GM20431 (cell line): ENCODE data around the gene ABCG8.

Experiments
- in situ Hi-C: fragments of 300-500 bp; cut with MseI, MboI; formaldehyde crosslinking; loops from one replicate; pipeline ENCODE4 v1.15.0; 2020; ENCODE audit warnings: low sequenced_read_pairs; ENCODE audit not compliant: unreplicated experiment

ABCG8 gene

GRCh38 chr2:43838560-43839267, at the start of gene ABCG8, which contains the start of gene ABCG5:
ABCG8 (plus strand) TSS chr2:43838971; CDS start chr2:43839054, 83 bp downstream.
ABCG5 (minus strand) TSS chr2:43838839; CDS start chr2:43838679, 160 bp downstream.
- in situ Hi-C loops, result no loop called here

GRCh38 chr2:43790147-43790546, 48.6 kb upstream of the ABCG8 start:
- in situ Hi-C loops, result no loop called here

- in situ Hi-C loops, result no loop called here
Observed at GRCh38 chr2:43791035-43791765, 47.6 kb upstream of the ABCG8 start.

- in situ Hi-C loops, result no loop called here
Observed at GRCh38 chr2:43792653-43793052, 46.1 kb upstream of the ABCG8 start.

- in situ Hi-C loops, result no loop called here
Observed at GRCh38 chr2:43794956-43795355, 43.8 kb upstream of the ABCG8 start.

- in situ Hi-C loops, result no loop called here
Observed at GRCh38 chr2:43796206-43796605, 42.6 kb upstream of the ABCG8 start.

- in situ Hi-C loops, result no loop called here
Observed at GRCh38 chr2:43798300-43798699, 40.5 kb upstream of the ABCG8 start.

- in situ Hi-C loops, result no loop called here
Observed at GRCh38 chr2:43800894-43801293, 37.9 kb upstream of the ABCG8 start.

- in situ Hi-C loops, result no loop called here
Observed at GRCh38 chr2:43802135-43802534, 36.6 kb upstream of the ABCG8 start.

- in situ Hi-C loops, result no loop called here
Observed at GRCh38 chr2:43803113-43803512, 35.7 kb upstream of the ABCG8 start.

GRCh38 chr2:43806719-43807031, 32.1 kb upstream of the ABCG8 start:
- in situ Hi-C loops, result no loop called here

GRCh38 chr2:43810452-43810851, 28.3 kb upstream of the ABCG8 start:
- in situ Hi-C loops, result no loop called here

GRCh38 chr2:43810888-43811287, 27.9 kb upstream of the ABCG8 start:
- in situ Hi-C loops, result no loop called here

- in situ Hi-C loops, result no loop called here
Observed at GRCh38 chr2:43812006-43812405, 26.8 kb upstream of the ABCG8 start.

- in situ Hi-C loops, result no loop called here
Observed at GRCh38 chr2:43812947-43813346, 25.8 kb upstream of the ABCG8 start.

GRCh38 chr2:43814711-43815110, 24.1 kb upstream of the ABCG8 start:
- in situ Hi-C loops, result no loop called here

GRCh38 chr2:43818761-43819160, 20.0 kb upstream of the ABCG8 start:
- in situ Hi-C loops, result no loop called here

- in situ Hi-C loops, result no loop called here
Observed at GRCh38 chr2:43819491-43820163, 19.1 kb upstream of the ABCG8 start.

GRCh38 chr2:43822839-43823238, 15.9 kb upstream of the ABCG8 start:
- in situ Hi-C loops, result no loop called here

- in situ Hi-C loops, result no loop called here
Observed at GRCh38 chr2:43823751-43824150, 15.0 kb upstream of the ABCG8 start.

GRCh38 chr2:43824512-43824911, 14.3 kb upstream of the ABCG8 start:
- in situ Hi-C loops, result no loop called here
